HG03045 (cell line): ENCODE results near the gene HELZ.

ENCODE experiments used
- ATAC-seq: cut with Tn5 transposase; IDR thresholded peaks from one replicate; pipeline ENCODE4 v1.9.1; 2021; ENCODE audit warnings: mild to moderate bottlenecking, moderate library complexity; ENCODE audit not compliant: unreplicated experiment

The HELZ gene

GRCh38 chr17:67090341-67090740 lies 154.7 kb downstream of the HELZ start:
- ATAC-seq, result no peak

GRCh38 chr17:67088639-67089038 lies 156.4 kb downstream of the HELZ start:
- no peak for ATAC-seq

DNA sequence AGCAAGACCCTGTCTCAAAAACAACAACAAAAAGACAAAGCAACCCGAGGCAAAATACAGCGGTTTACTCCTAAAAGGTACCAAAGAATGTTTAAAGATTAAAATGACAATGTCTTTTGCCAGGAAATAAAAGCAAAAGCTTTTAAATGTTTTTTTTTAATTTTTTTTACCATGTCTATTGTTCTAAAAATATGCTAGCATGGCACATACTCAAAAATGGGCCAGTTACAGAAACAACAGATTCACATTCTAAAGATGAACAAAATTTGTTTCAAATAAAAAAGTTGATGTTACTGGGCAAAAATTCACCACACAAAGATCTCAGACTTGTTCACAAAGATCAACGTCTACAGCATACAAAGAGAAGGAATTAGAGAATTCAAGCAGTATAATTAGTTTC lies 159.6 kb downstream of the HELZ start:
- ATAC-seq, result no peak

DNA sequence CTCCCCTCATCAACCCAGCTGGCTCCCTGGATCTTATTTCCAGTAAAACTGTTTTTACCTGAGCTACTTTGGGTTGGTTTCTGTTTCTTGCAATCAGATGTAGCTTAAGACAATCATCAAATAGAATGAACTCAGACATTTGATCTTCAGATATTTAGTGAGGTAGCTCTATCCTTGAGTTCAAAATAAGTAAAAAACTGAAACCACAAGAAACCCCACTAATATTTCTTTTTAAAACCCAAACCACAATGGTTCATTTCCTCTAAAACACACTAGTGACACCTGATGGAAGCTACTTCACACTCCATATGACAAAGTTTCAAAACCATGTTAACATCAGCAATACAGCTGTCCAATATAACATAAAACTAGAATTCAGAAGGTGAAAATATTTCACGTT lies 162.9 kb downstream of the HELZ start:
- peak; percentile 64 for ATAC-seq

DNA sequence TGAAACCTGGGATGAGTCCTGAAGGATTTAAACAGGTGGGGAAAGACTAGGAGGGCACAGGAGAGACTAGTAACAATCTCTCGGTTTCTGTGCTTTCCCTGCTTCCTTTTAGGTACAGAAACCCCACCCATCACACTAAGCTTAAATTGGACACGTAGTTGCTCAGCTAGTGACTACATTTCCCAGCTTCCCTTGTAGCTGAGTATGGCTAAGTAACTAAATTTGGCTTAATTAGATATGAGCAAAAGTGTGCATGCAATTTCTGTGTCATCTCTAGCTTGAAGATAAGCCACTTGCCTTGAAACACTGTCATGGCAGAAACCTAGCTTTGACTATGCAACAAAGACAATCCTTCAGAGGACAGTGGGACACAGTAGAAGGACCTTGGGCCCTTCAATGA lies 164.2 kb downstream of the HELZ start:
- no peak for ATAC-seq

GRCh38 chr17:67079491-67079890 lies 165.5 kb downstream of the HELZ start:
- no peak for ATAC-seq

- ATAC-seq, result no peak
Measured at GRCh38 chr17:67078292-67078691, 166.7 kb downstream of the HELZ start.

- ATAC-seq, result no peak
Measured at GRCh38 chr17:67076290-67076689, 168.7 kb downstream of the HELZ start.

GRCh38 chr17:67074781-67075180 lies 170.2 kb downstream of the HELZ start:
- ATAC-seq, result no peak

DNA sequence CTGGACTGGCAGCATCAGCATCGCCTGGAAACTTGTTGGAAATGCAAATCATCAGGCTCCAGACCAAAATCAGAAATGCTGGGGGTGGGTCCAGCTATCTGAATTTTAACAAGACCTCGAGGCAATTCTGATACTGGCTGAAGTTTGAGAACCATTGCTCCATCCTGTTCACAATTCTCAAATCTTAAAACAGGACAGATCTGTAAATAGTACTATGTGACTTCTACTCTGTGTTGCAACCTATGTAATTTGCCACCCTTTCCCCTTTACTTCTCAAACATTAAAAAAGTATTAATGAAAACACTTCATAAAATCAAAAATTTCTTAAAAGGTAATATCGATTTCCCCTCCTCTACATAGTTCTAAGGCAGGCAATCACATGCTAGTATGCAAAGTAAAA lies 172.1 kb downstream of the HELZ start:
- no peak for ATAC-seq

- no peak for ATAC-seq
Measured at GRCh38 chr17:67071595-67071994, 173.4 kb downstream of the HELZ start.

DNA sequence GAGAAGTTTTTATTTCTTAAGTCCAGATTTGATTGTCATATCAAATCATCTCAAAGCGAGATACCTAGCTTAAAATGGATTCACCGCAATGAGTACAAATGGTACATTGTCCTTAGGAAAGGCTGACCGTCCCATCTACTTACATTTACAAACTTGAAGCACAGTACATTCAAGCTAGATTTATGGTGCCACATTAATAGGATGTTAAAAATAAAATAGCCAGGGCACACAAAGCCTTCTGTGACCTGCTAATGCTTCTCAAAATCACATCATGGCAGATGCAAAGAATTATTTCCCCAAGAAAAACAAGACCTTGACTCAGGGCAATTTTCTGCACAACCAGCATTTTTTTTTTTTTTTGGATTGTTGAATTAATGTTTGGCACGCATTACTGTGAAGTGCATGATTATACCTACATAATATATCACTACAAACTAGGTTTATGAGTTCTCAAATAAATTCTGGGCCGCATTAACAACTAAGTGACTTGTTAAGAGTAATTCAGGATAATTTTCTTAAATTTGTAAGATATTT lies 175.3 kb downstream of the HELZ start:
- ATAC-seq, result no peak

- ATAC-seq, result no peak
Measured at GRCh38 chr17:67068999-67069398, 176.0 kb downstream of the HELZ start.

- no peak for ATAC-seq
Measured at GRCh38 chr17:67067571-67068482, 177.2 kb downstream of the HELZ start.

GRCh38 chr17:67066717-67067116 lies 178.3 kb downstream of the HELZ start:
- ATAC-seq, result no peak

DNA sequence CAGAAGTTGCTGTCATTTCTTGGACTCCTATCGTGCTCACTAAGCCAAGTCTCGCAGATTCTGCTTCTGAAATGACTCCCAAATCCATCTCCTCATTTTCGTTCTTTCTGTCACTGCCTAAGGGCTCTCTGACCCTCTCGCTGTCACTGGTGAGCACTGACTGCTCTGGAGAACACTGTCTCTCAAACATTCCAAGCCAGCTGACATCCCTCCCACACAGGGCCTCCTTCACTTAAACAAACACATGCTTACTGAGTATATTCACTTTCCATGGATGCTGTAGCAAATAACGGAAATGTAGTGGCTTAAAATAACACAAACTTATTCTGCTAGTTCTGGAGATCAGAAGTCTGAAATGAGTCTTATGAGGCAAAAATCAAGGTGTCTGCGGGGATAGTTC lies 181.9 kb downstream of the HELZ start:
- ATAC-seq, result no peak

- ATAC-seq, result no peak
Measured at GRCh38 chr17:67059372-67059771, 185.6 kb downstream of the HELZ start.

DNA sequence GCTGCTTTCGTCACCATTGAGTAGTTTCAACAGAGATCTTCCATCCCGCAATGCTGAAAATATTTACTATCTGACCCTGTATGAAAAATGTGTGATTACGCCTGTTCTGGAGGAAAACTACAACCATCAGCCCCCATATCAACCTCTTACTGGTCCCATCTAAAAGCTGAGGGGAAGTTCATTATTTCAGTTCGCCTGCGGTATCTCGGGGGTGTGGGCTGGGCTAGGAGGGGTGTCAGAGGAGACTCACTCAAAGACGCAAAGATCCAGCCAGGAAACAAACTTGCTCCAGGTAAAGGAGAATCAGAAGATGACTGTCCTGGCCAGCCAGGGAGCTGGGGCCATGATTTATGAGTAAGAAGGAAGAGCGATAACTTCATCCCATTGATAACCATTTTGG lies 187.0 kb downstream of the HELZ start:
- no peak for ATAC-seq

- no peak for ATAC-seq
Measured at GRCh38 chr17:67056746-67057490, 188.1 kb downstream of the HELZ start.

DNA sequence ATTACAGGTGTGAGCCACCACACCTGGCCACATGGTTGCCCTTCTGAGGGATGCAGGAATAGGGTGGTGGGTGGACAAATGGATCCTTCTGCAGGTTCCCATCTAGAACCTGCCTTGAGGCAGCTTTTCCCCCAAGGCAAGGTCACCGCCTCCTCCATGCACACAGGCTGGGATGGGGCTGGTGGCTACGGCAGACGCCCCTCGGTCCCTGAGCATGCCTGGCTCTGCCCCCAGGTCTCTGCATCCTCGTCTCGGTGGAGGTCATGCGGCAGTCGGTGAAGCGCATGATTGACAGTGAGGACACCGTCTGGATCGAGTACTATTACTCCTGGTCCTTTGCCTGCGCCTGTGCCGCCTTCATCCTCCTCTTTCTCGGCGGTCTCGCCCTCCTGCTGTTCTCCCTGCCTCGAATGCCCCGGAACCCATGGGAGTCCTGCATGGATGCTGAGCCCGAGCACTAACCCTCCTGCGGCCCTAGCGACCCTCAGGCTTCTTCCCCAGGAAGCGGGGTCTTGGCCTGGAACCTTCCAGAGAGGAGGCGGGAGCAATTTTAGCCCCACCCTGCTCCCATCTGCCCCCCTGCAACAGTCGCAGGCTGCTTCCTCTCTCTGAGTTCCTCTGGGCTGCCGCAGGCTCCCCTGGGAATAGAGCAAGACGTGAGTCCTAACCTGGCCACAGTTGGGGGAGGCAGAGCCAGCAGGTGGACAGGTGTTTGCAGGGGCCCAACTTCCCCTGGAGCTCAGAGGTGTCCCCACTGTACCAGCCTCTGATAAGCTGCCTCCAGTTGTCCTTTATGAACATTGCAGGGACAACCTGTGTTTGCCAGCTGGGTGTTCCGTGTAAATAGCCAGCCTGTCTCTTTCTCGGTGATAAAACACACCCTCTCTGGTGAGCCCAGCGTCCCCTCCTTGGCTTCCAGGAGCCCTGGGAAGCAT lies 188.9 kb downstream of the HELZ start:
- ATAC-seq, result no peak

GRCh38 chr17:67055041-67055443 lies 190.0 kb downstream of the HELZ start:
- ATAC-seq, result no peak
